HG03025 (cell line): ENCODE measurements around the gene ASTN2.

ENCODE experiments used
- ATAC-seq: cut with Tn5 transposase; IDR thresholded peaks from one replicate; pipeline ENCODE4 v1.9.1; 2021; ENCODE audit warnings: mild to moderate bottlenecking, moderate library complexity; ENCODE audit not compliant: unreplicated experiment, low FRiP score

ASTN2 gene

GRCh38 chr9:116986015-116986414 is 428.8 kb downstream of the ASTN2 start:
- no peak for ATAC-seq

- no peak for ATAC-seq
Measured at GRCh38 chr9:116985596-116985995, 429.3 kb downstream of the ASTN2 start.

DNA sequence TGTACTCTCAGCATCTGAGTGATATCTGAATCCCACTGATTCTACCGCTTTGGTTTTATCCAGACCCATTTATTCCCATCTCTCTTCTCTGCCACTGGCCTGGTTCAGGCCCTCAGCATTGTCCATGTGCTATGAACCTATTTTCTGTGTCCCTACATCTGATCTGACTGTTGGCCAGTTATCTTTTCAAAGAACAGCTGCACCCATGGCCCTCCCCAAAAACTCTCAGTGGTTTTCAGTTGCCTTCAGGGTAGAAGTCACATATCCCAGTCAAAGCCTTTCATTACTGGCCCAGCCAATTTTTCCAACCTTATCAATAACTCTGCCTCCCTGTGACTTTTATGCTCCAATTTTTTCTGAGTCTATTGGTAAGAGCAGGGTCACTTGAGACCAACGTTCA is 430.7 kb downstream of the ASTN2 start:
- ATAC-seq, result no peak

- ATAC-seq, result no peak
Measured at GRCh38 chr9:116980582-116981120, 434.2 kb downstream of the ASTN2 start.

DNA sequence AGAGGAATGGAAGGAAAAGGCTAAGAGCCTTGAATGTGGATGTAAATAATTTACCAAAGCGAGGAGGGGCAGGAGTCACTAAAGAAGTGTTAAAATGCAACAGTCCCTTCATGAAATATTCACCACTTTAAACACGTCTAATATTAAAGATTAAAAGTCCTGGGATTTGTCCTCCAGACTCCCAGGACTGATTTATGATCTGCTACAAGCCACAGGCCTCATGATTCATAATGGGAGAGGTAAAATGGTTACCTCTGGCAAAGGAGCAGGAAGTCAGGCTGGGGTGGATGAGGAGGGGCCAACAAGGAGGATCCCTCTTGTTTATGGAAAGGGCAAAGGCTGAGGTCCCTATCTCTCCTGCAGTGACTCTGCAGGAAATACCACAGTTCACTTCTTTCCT is 435.4 kb downstream of the ASTN2 start:
- ATAC-seq, result no peak

DNA sequence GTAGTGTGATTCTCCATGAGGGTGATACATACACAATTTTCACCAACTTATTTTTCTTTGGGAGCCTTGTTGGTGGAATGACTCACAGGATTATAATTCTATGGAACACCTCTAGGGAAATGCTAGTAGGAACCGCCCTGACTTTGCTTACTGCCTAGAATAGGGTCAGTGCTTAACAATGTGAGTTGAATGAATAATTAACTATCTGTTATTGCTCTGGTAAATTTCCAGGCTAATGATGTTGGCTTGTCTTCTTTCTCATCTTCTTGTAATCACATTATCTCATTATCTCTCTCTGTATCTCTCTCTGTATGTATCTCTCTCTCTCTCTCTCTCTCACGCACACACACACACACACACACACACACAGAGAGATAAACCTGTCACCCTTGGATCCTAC is 436.7 kb downstream of the ASTN2 start:
- ATAC-seq, result no peak

DNA sequence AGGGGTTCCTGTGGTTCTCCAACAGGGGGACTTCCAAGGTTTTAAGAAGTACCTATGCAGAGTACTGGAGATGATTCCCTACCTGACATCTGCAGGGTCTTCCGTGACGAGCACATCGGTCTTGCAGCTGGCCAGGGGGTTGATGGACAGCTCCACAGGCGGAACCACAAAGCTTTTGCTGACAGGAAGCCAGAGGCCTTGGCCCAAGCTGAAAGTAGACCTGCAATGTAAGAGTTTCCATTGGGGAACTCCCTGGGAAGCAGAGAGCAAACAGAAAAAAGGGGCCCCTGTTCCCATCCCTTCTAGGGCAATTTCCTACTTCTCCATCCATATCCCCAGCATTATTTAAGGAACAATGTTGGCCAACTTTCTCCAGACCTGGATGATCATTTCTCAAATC is 439.7 kb downstream of the ASTN2 start:
- no peak for ATAC-seq

GRCh38 chr9:116966199-116966598 is 448.7 kb downstream of the ASTN2 start:
- no peak for ATAC-seq

GRCh38 chr9:116964258-116964657 is 450.6 kb downstream of the ASTN2 start:
- ATAC-seq, result no peak

DNA sequence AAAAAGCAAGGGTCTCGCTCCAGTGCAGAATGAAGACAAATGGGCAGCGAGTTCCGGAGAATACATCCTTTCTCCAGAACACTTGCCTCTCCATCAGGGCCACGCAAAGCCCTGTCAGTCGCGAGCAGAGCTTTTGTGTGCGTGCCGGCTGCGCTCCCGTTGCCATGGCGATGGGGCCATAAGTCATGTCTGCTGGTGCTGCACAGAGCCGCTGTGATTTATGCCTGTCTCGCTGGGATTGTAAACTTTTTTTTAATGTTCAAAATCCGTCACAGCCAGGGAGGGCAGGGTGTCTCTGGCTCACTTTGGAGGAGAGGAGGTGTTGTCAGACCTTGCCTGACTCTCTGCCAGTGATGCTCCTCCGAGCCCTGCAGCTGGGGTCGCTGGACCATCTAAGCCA is 455.0 kb downstream of the ASTN2 start:
- ATAC-seq, result no peak

- no peak for ATAC-seq
Measured at GRCh38 chr9:116958881-116959280, 456.0 kb downstream of the ASTN2 start.

DNA sequence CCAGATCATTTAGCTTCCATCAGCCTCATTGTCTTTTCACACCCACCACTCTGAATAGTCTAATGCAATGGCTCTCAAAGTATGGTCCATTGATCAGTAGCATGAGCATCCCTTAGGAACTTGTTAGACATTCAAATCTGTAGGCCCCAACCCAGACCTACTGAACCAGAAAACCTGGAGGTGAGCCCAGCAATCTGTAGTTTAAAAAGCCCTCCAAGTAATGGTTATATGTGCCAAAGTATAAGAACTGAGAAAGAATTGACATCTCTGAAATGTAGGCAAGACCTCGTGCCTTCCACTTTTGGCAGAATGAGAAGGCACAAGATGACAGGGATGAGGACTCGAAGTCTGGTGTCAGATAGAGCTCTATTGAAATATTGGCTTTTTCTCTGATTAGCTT is 460.1 kb downstream of the ASTN2 start:
- ATAC-seq, result no peak

GRCh38 chr9:116953271-116953670 is 461.6 kb downstream of the ASTN2 start:
- no peak for ATAC-seq

- no peak for ATAC-seq
Measured at GRCh38 chr9:116952436-116952810, 462.4 kb downstream of the ASTN2 start.

DNA sequence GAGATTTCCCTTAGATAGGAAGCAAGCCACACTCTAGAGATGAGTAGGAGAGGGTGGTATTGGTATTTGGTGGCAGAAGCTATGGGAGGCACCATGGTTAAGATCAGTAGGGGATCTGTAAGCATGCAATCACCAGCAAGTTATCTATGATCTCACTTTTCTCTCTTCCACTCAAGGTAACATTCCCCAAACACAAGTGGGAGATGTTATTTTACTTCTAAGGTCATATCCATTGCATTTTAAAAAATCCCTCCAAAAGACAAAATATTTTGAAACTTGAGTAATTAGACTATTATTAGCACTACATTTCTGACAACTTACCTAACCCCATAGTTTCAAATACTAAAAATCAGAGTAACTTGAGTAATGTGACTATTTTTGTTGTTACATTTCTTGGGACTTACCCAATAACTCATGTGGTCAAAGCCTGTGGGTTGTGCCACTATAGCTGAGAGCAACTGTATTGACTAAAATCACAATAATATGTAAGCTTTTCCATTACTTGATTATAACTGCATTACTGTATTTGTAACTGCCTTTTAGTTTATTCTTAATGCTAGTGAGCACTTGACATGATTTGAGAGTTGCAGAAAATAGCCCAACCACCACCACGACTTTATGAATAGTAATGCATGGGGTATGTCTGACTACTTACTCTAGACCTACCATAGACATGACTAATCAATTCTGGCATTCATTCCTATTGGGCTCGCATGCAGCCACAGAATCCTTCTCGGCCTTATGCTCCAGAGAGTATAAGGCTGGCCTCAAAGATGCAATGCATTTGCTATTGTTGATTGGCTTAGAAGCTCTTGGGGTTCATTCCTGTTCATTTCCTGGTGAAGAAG is 463.0 kb downstream of the ASTN2 start:
- ATAC-seq, result peak; percentile 57

- ATAC-seq, result no peak
Measured at GRCh38 chr9:116945817-116946216, 469.0 kb downstream of the ASTN2 start.

DNA sequence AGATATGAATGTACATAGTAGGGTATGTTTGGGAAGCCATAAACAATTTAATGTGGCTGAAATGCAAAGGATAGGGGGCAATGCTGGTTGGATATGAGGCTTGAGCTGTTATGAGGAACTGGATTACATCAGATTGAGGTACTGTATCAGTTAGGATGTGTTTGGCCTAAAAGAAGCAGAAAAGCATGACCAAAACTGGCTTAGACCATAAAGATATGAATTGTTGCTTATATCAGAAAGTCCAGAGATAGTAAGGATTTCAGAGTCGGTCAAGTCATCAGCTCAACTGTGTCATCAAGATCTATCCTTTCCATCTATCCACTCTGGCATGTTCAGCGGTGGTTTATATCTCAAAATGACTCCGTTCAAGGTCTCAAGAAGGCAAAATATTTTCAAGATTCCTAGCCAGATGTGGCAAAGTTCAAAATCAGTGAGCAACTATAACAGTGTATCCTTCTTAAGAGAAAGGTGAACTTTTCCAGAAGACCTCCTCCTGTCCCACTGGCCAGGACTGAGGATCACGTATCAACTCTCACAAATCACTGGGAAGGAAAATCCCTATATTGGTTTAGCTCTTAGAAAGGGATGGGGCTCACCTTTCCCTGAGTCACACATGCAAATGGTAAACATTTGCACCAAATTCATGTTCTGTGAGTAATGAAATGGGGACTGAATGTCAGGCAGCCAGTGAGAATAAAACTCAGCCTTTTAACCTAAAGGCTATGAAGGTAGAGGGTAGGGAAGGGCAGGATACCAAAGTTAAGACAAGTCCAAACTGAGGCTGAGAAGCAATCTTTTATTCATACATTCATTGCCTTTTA is 469.9 kb downstream of the ASTN2 start:
- ATAC-seq, result no peak

DNA sequence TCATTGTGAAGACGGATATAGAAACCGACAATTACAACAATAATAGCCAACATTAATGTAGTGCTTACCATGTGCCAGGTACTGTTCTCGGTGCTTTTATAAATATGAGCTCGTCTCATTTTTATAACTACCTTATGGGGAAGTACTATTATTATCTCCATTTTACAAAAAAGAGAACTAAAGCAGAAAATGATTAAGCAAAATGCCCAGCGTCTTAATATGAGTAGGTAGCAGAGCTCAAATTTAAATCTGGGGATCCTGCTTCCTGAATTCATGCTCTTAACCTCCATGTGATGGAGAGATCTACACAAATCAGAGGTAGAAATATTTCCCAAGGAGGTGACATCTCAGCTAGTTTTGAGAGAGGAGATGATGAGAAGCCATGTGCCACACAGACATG is 470.9 kb downstream of the ASTN2 start:
- ATAC-seq, result no peak

GRCh38 chr9:116942593-116943061 is 472.2 kb downstream of the ASTN2 start:
- ATAC-seq, result no peak

- ATAC-seq, result no peak
Measured at GRCh38 chr9:116941266-116941665, 473.6 kb downstream of the ASTN2 start.

DNA sequence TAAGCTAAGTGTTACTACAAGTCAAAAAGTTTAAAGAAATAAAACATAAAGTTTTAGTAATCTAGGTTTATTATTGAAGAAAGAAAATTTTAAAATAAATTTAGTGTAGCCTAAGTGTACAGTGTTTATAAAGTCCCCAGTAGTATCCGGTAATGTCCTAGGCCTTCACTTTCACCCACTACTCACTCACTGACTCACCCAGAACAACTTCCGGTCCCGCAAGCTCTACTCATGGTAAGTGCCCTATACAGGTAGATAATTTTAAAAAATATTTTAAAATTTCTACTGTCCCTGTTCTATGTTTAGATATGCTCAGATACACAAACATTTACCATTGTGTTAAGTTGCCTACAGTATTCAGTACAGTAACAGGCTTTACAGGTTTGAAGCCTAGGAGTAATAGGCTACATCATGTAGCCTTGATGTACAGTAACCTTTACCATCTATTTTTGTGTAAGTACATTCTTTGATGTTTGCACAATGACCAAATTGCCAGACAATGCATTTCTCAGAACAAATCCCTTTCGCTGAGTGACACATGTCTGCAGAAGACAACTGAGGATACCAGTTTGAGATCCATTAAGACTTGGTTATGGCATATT is 474.1 kb downstream of the ASTN2 start:
- ATAC-seq, result no peak
